ENCODE results near the gene TWNK.

TWNK gene

GRCh38 chr10:101013365-101013825 is 26.1 kb downstream of the TWNK start:
- no peak for DNase-seq

GRCh38 chr10:101014230-101014884 is 27.0 kb downstream of the TWNK start:
- peak in 1 of 2 experiments; percentile 58 for DNase-seq

GRCh38 chr10:101014966-101015581 is 27.7 kb downstream of the TWNK start:
- no peak for DNase-seq

- DNase-seq: no peak
Measured at GRCh38 chr10:101015582-101015973, 28.2 kb downstream of the TWNK start.

GRCh38 chr10:101016814-101017213 is 29.5 kb downstream of the TWNK start:
- DNase-seq: no peak

- no peak for DNase-seq
Measured at GRCh38 chr10:101018118-101018599, 30.8 kb downstream of the TWNK start.

- no peak for DNase-seq
Measured at GRCh38 chr10:101018600-101019439, 31.5 kb downstream of the TWNK start.

- DNase-seq: no peak
Measured at GRCh38 chr10:101019440-101019703, 32.0 kb downstream of the TWNK start.

GRCh38 chr10:101020427-101021075 is 33.2 kb downstream of the TWNK start:
- DNase-seq: no peak

GRCh38 chr10:101021239-101021638 is 33.9 kb downstream of the TWNK start:
- DNase-seq: no peak

- no peak for DNase-seq
Measured at GRCh38 chr10:101021692-101022251, 34.4 kb downstream of the TWNK start.

GRCh38 chr10:101022967-101023705 is 35.8 kb downstream of the TWNK start:
- DNase-seq: no peak

GRCh38 chr10:101027106-101027720 is 39.9 kb downstream of the TWNK start:
- no peak for DNase-seq

- no peak for DNase-seq
Measured at GRCh38 chr10:101028446-101029337, 41.3 kb downstream of the TWNK start.

- DNase-seq: no peak
Measured at GRCh38 chr10:101029520-101030295, 42.4 kb downstream of the TWNK start.

GRCh38 chr10:101030496-101031127 is 43.3 kb downstream of the TWNK start:
- no peak for DNase-seq

- peak; percentile 76 to 87 for DNase-seq
Measured at GRCh38 chr10:101031128-101031795, 43.9 kb downstream of the TWNK start, which contains the start of the genes PDZD7 and SFXN3. Gene PDZD7, minus strand, starts transcription at chr10:101031129. Its CDS starts 910 bp downstream, at chr10:101030219. Gene SFXN3, plus strand, starts transcription at chr10:101031234. Its CDS starts 3,461 bp downstream, at chr10:101034695.
